DND-41 (cell line): ENCODE results near the gene MMD.

Source experiments
- ATAC-seq: fragments of 200-7000 bp; cut with Tn5 transposase; 3 replicates; pipeline ENCODE4 v1.9.1; 2021; ENCODE audit warnings: low read depth; ENCODE audit not compliant: insufficient read depth
- DNase-seq: peaks from one replicate; pipeline ENCODE4 v3.0.0-alpha.2; 2020
- H2AFZ ChIP-seq: 2 replicates; pipeline ENCODE4 v1.6.0; 2012; ENCODE audit warnings: low read depth, low read length
- H3K27ac ChIP-seq: 2 replicates; pipeline ENCODE4 v1.5.1; 2012; ENCODE audit warnings: low read length, inconsistent platforms
- H3K27me3 ChIP-seq: fragments of 200-600 bp; sonication (generic); 2 replicates; pipeline ENCODE4 v1.6.0; 2012; ENCODE audit warnings: low read length, mild to moderate bottlenecking, inconsistent platforms; ENCODE audit not compliant: insufficient read depth, poor library complexity
- H3K36me3 ChIP-seq: 2 replicates; pipeline ENCODE4 v1.5.1; 2012; ENCODE audit warnings: low read length, inconsistent platforms; ENCODE audit not compliant: insufficient read depth
- H3K4me1 ChIP-seq: 2 replicates; pipeline ENCODE4 v1.5.1; 2012; ENCODE audit warnings: mild to moderate bottlenecking, low read length; ENCODE audit not compliant: insufficient read depth
- H3K4me2 ChIP-seq: 2 replicates; pipeline ENCODE4 v1.6.0; 2012; ENCODE audit warnings: mild to moderate bottlenecking, moderate library complexity, low read length, inconsistent platforms; ENCODE audit not compliant: insufficient read depth
- H3K4me3 ChIP-seq, 2 experiments: fragments of 200-600 bp in 1 of 2; shearing (Covaris generic) in 1 of 2; 2 replicates each; pipeline ENCODE4 v1.5.1; 2012 to 2016; ENCODE audit warnings: inconsistent platforms in 2 of 2, low read length in 2 of 2, mild to moderate bottlenecking in 2 of 2, low read depth in 1 of 2, moderate library complexity in 1 of 2
- H3K79me2 ChIP-seq: 2 replicates; pipeline ENCODE4 v1.6.0; 2012; ENCODE audit warnings: low read length, inconsistent platforms; ENCODE audit not compliant: insufficient read depth
- H3K9ac ChIP-seq: 2 replicates; pipeline ENCODE4 v1.6.0; 2012; ENCODE audit warnings: low read depth, mild to moderate bottlenecking, inconsistent platforms, low read length, moderate library complexity
- H3K9me3 ChIP-seq: 2 replicates; pipeline ENCODE4 v1.5.1; 2012; ENCODE audit warnings: low read length, moderate library complexity, mild to moderate bottlenecking, inconsistent platforms; ENCODE audit not compliant: insufficient read depth, severe bottlenecking
- H4K20me1 ChIP-seq: 2 replicates; pipeline ENCODE4 v1.6.0; 2012; ENCODE audit warnings: low read length; ENCODE audit not compliant: insufficient read depth
- CTCF ChIP-seq: IDR thresholded peaks from 2 replicates; pipeline ENCODE4 v1.5.1; 2012; ENCODE audit warnings: borderline replicate concordance, low read length, moderate library complexity, mild to moderate bottlenecking; ENCODE audit not compliant: poor library complexity, severe bottlenecking; ENCODE audit errors: extremely low read depth
- EZH2 ChIP-seq: IDR thresholded peaks from 3 replicates; pipeline ENCODE4 v1.6.1; 2012; ENCODE audit warnings: borderline replicate concordance, low read depth, mild to moderate bottlenecking, moderate library complexity, low read length, inconsistent platforms; ENCODE audit not compliant: severe bottlenecking

MMD gene

DNA sequence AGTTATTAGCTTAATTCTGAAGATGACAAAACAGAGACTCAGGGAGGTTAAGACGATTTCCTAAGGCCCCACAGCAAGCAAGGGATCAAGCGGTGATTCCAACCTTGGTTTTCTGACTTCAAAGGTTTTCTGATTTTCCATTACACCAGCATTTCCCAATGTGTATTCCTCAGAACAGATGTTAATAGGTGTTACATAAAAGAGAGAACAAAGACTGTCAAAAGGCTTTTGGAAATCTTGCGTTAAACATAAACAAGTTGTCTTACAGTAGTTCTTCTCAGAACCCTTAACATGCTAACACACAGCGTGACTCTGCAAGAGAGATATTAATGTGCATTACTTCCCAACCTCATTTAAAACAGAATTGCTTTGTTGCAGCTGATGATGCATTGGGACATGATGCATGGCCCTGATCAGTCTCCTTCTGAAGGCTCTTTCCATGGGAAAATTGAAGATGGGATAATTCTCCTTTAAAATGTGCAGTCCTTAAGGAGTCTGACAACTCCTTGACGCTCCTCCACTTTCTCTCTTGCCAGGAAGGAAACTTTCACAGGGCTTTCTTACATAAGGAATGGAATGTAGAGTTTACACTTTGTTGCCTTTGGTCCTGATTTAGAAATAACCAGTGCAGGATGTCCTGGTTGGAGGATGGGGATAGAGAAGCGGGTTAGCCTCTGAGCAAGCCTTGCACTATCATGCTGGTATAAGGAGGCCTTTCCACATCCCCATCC is 21.5 kb upstream of the MMD start:
- H3K27ac ChIP-seq, result no peak overlapping the region
- no peak for TF ChIP-seq EZH2
- TF ChIP-seq CTCF, result no peak

DNA sequence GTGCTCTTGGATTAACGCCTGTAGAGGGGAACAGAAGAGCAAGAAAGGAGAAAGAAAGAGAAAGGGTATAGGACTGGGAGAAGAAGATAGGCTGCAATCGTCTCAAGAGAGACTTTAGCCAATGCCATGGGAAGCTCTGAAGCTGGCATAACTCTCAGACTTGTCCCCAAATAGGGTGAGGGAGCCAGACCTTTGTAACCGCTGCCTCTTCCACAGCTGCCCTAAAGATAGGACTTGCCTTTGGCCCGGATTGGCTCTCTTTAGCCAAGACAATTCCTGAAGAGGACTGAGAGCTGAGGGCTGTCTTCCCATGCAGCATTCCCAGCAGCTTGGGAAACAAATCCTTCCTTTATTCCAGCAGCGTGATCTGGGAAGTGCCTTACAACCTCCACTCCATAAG is 20.8 kb upstream of the MMD start:
- Histone ChIP-seq H3K36me3 (no peaks in the 10 kb centered on the region), H3K27me3 (no peaks in the 10 kb centered on the region), H2AFZ (no peak overlapping the region), H3K9me3 (no peaks in the 10 kb centered on the region), H4K20me1 (no peaks in the 10 kb centered on the region), H3K4me1 (no peaks in the 10 kb centered on the region), H3K4me3 (no peak overlapping the region), H3K4me2 (no peak overlapping the region), H3K79me2 (no peaks in the 10 kb centered on the region), H3K27ac (no peak overlapping the region), H3K9ac (no peak overlapping the region)
- ATAC-seq (no peak), DNase-seq (no peak)
- TF ChIP-seq CTCF (no peak), EZH2 (no peak)

More for the DNA sequence above, 21.5 kb upstream of the MMD start:
- Histone ChIP-seq H4K20me1 (no peaks in the 10 kb centered on the region), H3K4me1 (no peaks in the 10 kb centered on the region), H3K9ac (no peak overlapping the region), H3K4me2 (no peak overlapping the region), H2AFZ (no peak overlapping the region), H3K36me3 (no peaks in the 10 kb centered on the region), H3K9me3 (no peaks in the 10 kb centered on the region), H3K79me2 (no peaks in the 10 kb centered on the region), H3K27me3 (no peaks in the 10 kb centered on the region), H3K4me3 (no peak overlapping the region)
- ATAC-seq, result no peak
- DNase-seq, result no peak

GRCh38 chr17:55441544-55441943 is 19.9 kb upstream of the MMD start:
- Histone ChIP-seq H4K20me1 (no peaks in the 10 kb centered on the region), H3K9me3 (no peaks in the 10 kb centered on the region), H3K79me2 (no peaks in the 10 kb centered on the region), H3K27ac (no peak overlapping the region), H3K27me3 (no peaks in the 10 kb centered on the region), H3K9ac (no peak overlapping the region), H3K36me3 (no peaks in the 10 kb centered on the region), H3K4me1 (no peaks in the 10 kb centered on the region), H3K4me2 (no peak overlapping the region), H2AFZ (no peak overlapping the region), H3K4me3 (no peak overlapping the region)
- ATAC-seq, result no peak
- TF ChIP-seq EZH2 (no peak), CTCF (no peak)
- DNase-seq, result no peak
